OCI-LY1 (cell line): ENCODE results near the gene DPP4.
"Not testable (repeated sequence)": the region's sequence is repeated elsewhere in the genome, so short reads cannot be mapped to it uniquely, and the experiment has no call there.

ENCODE experiments used
- H2AFZ ChIP-seq: fragments of 200-600 bp; sonication (generic), shearing (Covaris generic); 2 replicates; pipeline ENCODE4 v1.6.0; 2014; ENCODE audit warnings: antibody characterized with exemption, mild to moderate bottlenecking, low read length
- H3F3A ChIP-seq: fragments of 200-600 bp; sonication (generic), shearing (Covaris generic); 2 replicates; pipeline ENCODE4 v1.6.0; 2014; ENCODE audit warnings: mild to moderate bottlenecking, antibody characterized with exemption, low read length, moderate library complexity; ENCODE audit not compliant: insufficient read depth
- H3K27ac ChIP-seq: fragments of 200-600 bp; sonication (generic); 2 replicates; pipeline ENCODE4 v1.5.1; 2014; ENCODE audit warnings: low read length, mixed run types, mild to moderate bottlenecking, low read depth; ENCODE audit not compliant: poor library complexity, severe bottlenecking
- H3K27me3 ChIP-seq: fragments of 200-600 bp; sonication (generic); 2 replicates; pipeline ENCODE4 v1.6.0; 2014; ENCODE audit warnings: antibody characterized with exemption, mild to moderate bottlenecking, low read length, moderate library complexity; ENCODE audit not compliant: insufficient read depth
- H3K36me3 ChIP-seq: fragments of 200-600 bp; sonication (generic); 2 replicates; pipeline ENCODE4 v1.6.1; 2014; ENCODE audit warnings: mild to moderate bottlenecking, antibody characterized with exemption, low read length, moderate library complexity, mixed read lengths; ENCODE audit not compliant: insufficient read depth
- H3K4me1 ChIP-seq: fragments of 200-600 bp; sonication (generic); 2 replicates; pipeline ENCODE4 v1.5.1; 2014; ENCODE audit warnings: mild to moderate bottlenecking, low read length, moderate library complexity; ENCODE audit not compliant: insufficient read depth, severe bottlenecking
- H3K4me2 ChIP-seq: fragments of 200-600 bp; sonication (generic), shearing (Covaris generic); 2 replicates; pipeline ENCODE4 v1.6.1; 2014; ENCODE audit warnings: low read length
- H3K4me3 ChIP-seq: fragments of 200-600 bp; sonication (generic); 2 replicates; pipeline ENCODE4 v1.5.1; 2014; ENCODE audit warnings: low read length, low read depth, mild to moderate bottlenecking, mixed read lengths; ENCODE audit not compliant: poor library complexity, severe bottlenecking
- H3K79me2 ChIP-seq: fragments of 200-600 bp; shearing (Covaris generic); 2 replicates; pipeline ENCODE4 v1.6.1; 2016; ENCODE audit warnings: mixed run types, low read length, mixed read lengths; ENCODE audit not compliant: insufficient read depth
- H3K9ac ChIP-seq: fragments of 200-600 bp; sonication (generic), shearing (Covaris generic); 2 replicates; pipeline ENCODE4 v1.6.1; 2014; ENCODE audit warnings: mild to moderate bottlenecking, low read length, mixed read lengths
- H3K9me2 ChIP-seq: fragments of 200-600 bp; sonication (generic), shearing (Covaris generic); 2 replicates; pipeline ENCODE4 v1.6.1; 2014; ENCODE audit warnings: low read depth, mild to moderate bottlenecking, low read length, mixed read lengths
- H3K9me3 ChIP-seq: fragments of 200-600 bp; shearing (Covaris generic); 2 replicates; pipeline ENCODE4 v1.6.1; 2014; ENCODE audit warnings: low read length, mixed read lengths
- H4K20me1 ChIP-seq: fragments of 200-600 bp; sonication (generic), shearing (Covaris generic); 2 replicates; pipeline ENCODE4 v1.6.0; 2016; ENCODE audit warnings: mild to moderate bottlenecking, low read length; ENCODE audit not compliant: insufficient read depth
- EZH2 ChIP-seq: fragments of 200-600 bp; sonication (generic), shearing (Covaris generic); IDR thresholded peaks from 2 replicates; pipeline ENCODE4 v1.8.0; 2017; ENCODE audit warnings: borderline replicate concordance, mixed run types, mild to moderate bottlenecking, antibody characterized with exemption, low read length, moderate library complexity, mixed read lengths
- TF ChIP-seq, protein P1 (sequence below): fragments of 200-600 bp; sonication (generic), shearing (Covaris generic); IDR thresholded peaks from 2 replicates; pipeline ENCODE4 v1.5.1; 2017; ENCODE audit warnings: mild to moderate bottlenecking, antibody characterized with exemption, low read length, moderate library complexity, mixed read lengths

The DPP4 gene

DNA sequence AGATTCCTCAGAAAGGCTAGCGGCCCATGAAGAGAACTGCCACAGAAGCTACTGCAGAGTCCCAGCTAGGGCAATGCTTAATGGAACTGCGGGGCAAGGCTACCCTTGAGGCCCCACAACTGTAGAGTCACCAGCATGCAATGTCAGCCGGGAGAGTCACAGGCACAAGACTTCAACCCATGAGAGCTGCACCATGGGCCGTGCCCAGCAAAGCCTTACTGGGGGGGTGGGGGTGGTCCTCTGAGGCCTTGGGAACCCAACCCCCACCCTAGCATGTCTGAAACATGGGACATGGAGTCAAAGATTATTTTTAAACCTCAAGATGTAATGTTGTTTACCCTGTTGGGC, 20.2 kb downstream of the DPP4 start:
- no peaks in the 10 kb centered on the region for H3F3A ChIP-seq
- H3K27ac ChIP-seq, result no peak overlapping the region
- H3K27me3 ChIP-seq, result 0 out of 2 replicates have a peak, but pooled peaks cover 5% of the 10 kb centered on the region
- H3K9me2 ChIP-seq, result no peaks in the 10 kb centered on the region
- H3K9ac ChIP-seq, result no peak overlapping the region
- H3K36me3 ChIP-seq, result no peaks in the 10 kb centered on the region
- no peaks in the 10 kb centered on the region for H3K9me3 ChIP-seq
- H3K79me2 ChIP-seq, result no peaks in the 10 kb centered on the region
- no peak overlapping the region for H3K4me2 ChIP-seq
- H4K20me1 ChIP-seq, result no peaks in the 10 kb centered on the region
- H2AFZ ChIP-seq, result no peak overlapping the region
- TF ChIP-seq, protein P1, sequence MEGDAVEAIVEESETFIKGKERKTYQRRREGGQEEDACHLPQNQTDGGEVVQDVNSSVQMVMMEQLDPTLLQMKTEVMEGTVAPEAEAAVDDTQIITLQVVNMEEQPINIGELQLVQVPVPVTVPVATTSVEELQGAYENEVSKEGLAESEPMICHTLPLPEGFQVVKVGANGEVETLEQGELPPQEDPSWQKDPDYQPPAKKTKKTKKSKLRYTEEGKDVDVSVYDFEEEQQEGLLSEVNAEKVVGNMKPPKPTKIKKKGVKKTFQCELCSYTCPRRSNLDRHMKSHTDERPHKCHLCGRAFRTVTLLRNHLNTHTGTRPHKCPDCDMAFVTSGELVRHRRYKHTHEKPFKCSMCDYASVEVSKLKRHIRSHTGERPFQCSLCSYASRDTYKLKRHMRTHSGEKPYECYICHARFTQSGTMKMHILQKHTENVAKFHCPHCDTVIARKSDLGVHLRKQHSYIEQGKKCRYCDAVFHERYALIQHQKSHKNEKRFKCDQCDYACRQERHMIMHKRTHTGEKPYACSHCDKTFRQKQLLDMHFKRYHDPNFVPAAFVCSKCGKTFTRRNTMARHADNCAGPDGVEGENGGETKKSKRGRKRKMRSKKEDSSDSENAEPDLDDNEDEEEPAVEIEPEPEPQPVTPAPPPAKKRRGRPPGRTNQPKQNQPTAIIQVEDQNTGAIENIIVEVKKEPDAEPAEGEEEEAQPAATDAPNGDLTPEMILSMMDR, result no peak
- no peak for TF ChIP-seq EZH2
- no peaks in the 10 kb centered on the region for H3K4me1 ChIP-seq
- no peak overlapping the region for H3K4me3 ChIP-seq

DNA sequence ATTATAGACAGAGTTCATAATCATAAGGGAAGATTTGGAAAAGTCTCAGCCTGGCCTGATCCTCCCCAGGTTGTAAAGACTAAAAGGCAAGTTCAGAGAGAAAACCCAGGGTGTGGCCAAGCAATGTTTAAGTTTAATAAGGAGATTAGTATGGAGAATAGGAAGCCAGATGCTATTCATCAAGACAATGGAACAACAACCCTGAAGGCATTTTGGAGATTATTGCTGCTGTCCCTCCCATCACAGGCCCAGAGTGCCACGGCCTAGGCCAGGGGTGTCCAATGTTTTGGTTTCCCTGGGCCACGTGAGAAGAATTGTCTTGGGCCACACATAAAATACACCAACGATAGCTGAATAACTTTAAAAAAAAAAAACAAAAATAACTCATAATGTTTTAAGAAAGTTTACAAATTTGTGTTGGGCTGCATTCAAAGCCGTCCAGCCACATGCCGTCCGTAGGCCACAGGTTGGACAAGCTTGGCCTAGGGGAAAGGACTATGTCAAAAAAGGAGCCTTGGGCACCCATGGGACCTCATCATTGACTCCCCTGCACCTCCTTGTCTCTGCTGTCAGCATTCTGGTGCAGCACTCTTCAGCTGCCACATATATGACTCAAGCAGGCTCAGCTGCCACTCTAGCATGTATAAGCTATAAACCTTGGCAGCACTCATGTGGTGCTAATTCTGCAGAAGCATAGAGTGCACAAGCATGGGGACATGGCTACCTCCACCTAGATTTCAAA, 20.8 kb downstream of the DPP4 start:
- Histone ChIP-seq H2AFZ (no peak overlapping the region), H3K79me2 (no peaks in the 10 kb centered on the region), H3K27ac (no peak overlapping the region), H3K27me3 (0 out of 2 replicates have a peak, but pooled peaks cover 5% of the 10 kb centered on the region), H3F3A (no peaks in the 10 kb centered on the region), H3K4me1 (no peaks in the 10 kb centered on the region), H3K9ac (no peak overlapping the region), H4K20me1 (no peaks in the 10 kb centered on the region), H3K36me3 (no peaks in the 10 kb centered on the region), H3K4me2 (no peak overlapping the region), H3K9me3 (no peaks in the 10 kb centered on the region), H3K4me3 (no peak overlapping the region), H3K9me2 (no peaks in the 10 kb centered on the region)
- TF ChIP-seq, protein P1, result no peak
- TF ChIP-seq EZH2, result no peak

DNA sequence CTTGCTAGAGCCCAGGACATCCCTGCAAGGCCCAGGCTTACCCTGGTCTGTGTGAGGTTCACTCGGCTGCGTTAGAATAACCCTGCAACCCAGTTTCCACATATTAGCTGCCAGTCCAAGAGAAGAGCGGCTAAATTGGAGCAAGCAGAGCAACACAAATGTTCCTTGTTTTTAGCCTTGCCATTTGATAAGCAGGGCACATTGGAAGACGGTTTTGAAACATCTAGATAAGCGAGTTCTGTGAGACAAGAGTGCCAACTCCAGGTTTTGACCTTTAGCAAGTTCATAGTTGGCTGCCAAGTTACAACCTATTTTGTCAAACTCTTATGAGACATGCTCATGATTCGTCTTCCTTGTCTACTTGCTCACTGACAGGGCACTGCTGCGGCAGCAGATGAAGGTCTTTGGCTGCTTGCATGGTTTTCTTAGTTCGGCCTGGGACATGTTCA, 23.5 kb downstream of the DPP4 start:
- Histone ChIP-seq H3K9me3 (no peaks in the 10 kb centered on the region), H4K20me1 (no peaks in the 10 kb centered on the region), H3K9me2 (no peaks in the 10 kb centered on the region), H3K79me2 (no peaks in the 10 kb centered on the region), H3K27ac (no peak overlapping the region), H3F3A (no peaks in the 10 kb centered on the region), H3K27me3 (no peaks in the 10 kb centered on the region), H3K4me3 (no peak overlapping the region), H3K36me3 (no peaks in the 10 kb centered on the region), H3K9ac (no peak overlapping the region), H3K4me2 (no peak overlapping the region), H3K4me1 (no peaks in the 10 kb centered on the region), H2AFZ (no peak overlapping the region)
- TF ChIP-seq, protein P1, result no peak
- no peak for TF ChIP-seq EZH2

DNA sequence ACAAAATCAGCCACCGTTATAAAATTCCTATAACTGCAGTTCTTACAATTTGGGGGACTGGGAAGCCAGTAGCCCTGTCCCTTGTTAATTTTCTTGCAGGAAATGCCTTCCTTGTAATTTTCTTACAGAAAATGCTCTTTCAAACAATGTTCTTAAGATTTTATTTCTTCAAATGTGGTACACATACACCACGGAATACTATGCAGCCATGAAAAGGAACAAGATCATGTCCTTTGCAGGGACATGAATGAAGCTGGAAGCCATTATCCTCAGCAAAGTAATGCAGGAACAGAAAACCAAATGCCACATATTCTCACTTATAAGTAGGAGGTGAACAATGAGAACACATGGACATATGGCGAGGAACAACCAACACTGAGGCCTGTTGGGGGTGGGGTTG, 24.9 kb downstream of the DPP4 start:
- H4K20me1 ChIP-seq, H3K9me2 ChIP-seq, H3K4me3 ChIP-seq, H2AFZ ChIP-seq, H3K9ac ChIP-seq, H3K27me3 ChIP-seq, H3K79me2 ChIP-seq, H3K4me1 ChIP-seq, H3K9me3 ChIP-seq, H3K36me3 ChIP-seq, H3K4me2 ChIP-seq, H3F3A ChIP-seq, H3K27ac ChIP-seq: not testable (repeated sequence)
